RPMI7951 (cell line): Measurements from ENCODE around the gene CFLAR. TPM values are rescaled to one million over a fixed set of nuclear protein-coding genes. Genes with fewer than 3 reads are reported as not detected.
A peak's percentile ranks its signal among the peaks of the same experiment; 100 is the strongest.
"Not testable (repeated sequence)": the region's sequence is repeated elsewhere in the genome, so short reads cannot be mapped to it uniquely, and the experiment has no call there.

Experiments
- DNase-seq: peaks from one replicate; pipeline ENCODE4 v3.0.0-alpha.2; 2012; ENCODE audit warnings: low read depth
- total RNA-seq: library from RNA; depleted of rRNA; stranded (reverse); fragments of >200 nt; shearing (Covaris generic); gene quantifications from 2 replicates; pipeline ENCODE4 v1.2.3, GENCODE V29; 2014

Gene CFLAR
- total RNA-seq, 1 experiment from 2014 or later, result 46.5 TPM

- peak; percentile 85 for DNase-seq
These were observed 66.8 kb downstream of the CFLAR start, which contains the start of gene CASP10 for GRCh38 chr2:201182650-201183364. Gene CASP10, plus strand, starts transcription at chr2:201183141. Its CDS starts 2,637 bp downstream, at chr2:201185778.

GRCh38 chr2:201183365-201183727 lies 67.4 kb downstream of the CFLAR start:
- no peak for DNase-seq

- peak; percentile 26 for DNase-seq
These were observed 67.9 kb downstream of the CFLAR start for GRCh38 chr2:201183835-201184234.

- not testable (repeated sequence) for DNase-seq
These were observed 68.3 kb downstream of the CFLAR start for GRCh38 chr2:201184248-201184647.

GRCh38 chr2:201185863-201186262 lies 69.9 kb downstream of the CFLAR start:
- no peak for DNase-seq

- no peak for DNase-seq
These were observed 71.0 kb downstream of the CFLAR start for GRCh38 chr2:201186982-201187381.

GRCh38 chr2:201188449-201188848 lies 72.5 kb downstream of the CFLAR start:
- no peak for DNase-seq

- DNase-seq, result no peak
These were observed 75.3 kb downstream of the CFLAR start for GRCh38 chr2:201191132-201191875.

GRCh38 chr2:201194097-201194496 lies 78.1 kb downstream of the CFLAR start:
- no peak for DNase-seq

GRCh38 chr2:201195331-201195730 lies 79.4 kb downstream of the CFLAR start:
- DNase-seq, result no peak

GRCh38 chr2:201196003-201196402 lies 80.0 kb downstream of the CFLAR start:
- DNase-seq, result no peak

GRCh38 chr2:201196803-201197202 lies 80.8 kb downstream of the CFLAR start:
- DNase-seq, result no peak

- DNase-seq, result no peak
These were observed 81.8 kb downstream of the CFLAR start for GRCh38 chr2:201197781-201198180.

GRCh38 chr2:201199847-201200246 lies 83.9 kb downstream of the CFLAR start:
- no peak for DNase-seq

- DNase-seq, result no peak
These were observed 84.4 kb downstream of the CFLAR start for GRCh38 chr2:201200345-201200744.

- DNase-seq, result no peak
These were observed 85.4 kb downstream of the CFLAR start for GRCh38 chr2:201201371-201201770.

- peak; percentile 68 for DNase-seq
These were observed 88.1 kb downstream of the CFLAR start for GRCh38 chr2:201203916-201204654.

GRCh38 chr2:201204655-201205514 lies 88.9 kb downstream of the CFLAR start:
- no peak for DNase-seq

GRCh38 chr2:201205515-201205849 lies 89.5 kb downstream of the CFLAR start:
- DNase-seq, result no peak

GRCh38 chr2:201208563-201209252 lies 92.7 kb downstream of the CFLAR start:
- no peak for DNase-seq

- no peak for DNase-seq
These were observed 100.0 kb downstream of the CFLAR start for GRCh38 chr2:201215963-201216362.
